Pancreas (tissue), 10 donors: ENCODE data around the gene PON1. TPM values are rescaled to one million over a fixed set of nuclear protein-coding genes. Genes with fewer than 3 reads are reported as not detected.

ENCODE experiments used
- ATAC-seq, 4 donors: fragments of 200-7000 bp; cut with Tn5 transposase; one replicate each; pipeline versions ENCODE4 v1.8.0 to v1.9.1; 2020; ENCODE audit warnings: mild to moderate bottlenecking in 4 of 4, moderate library complexity in 4 of 4
- DNase-seq, 6 donors: peaks; one replicate each; pipeline ENCODE4 v3.0.0-alpha.2; 2020
- FAIRE-seq: peaks from 2 replicates; lab custom pipeline; 2012; peaks lifted over from hg19 to GRCh38; lab: Jason Lieb, UNC
- H3K27ac ChIP-seq, 4 donors: fragments of 200-600 bp; sonication (generic); 1 replicate in 3 of 4; 2 replicates in 1 of 4; pipeline versions ENCODE4 v1.5.0 to v1.8.0; 2020
- H3K27me3 ChIP-seq, 4 donors: fragments of 200-600 bp; one replicate each; pipeline ENCODE4 v1.8.0; 2021
- H3K36me3 ChIP-seq, 3 donors: fragments of 200-600 bp; sonication (generic) in 1 of 3; one replicate each; pipeline versions ENCODE4 v1.5.0 to v1.8.0; 2020 to 2021
- H3K4me1 ChIP-seq, 3 donors: fragments of 200-600 bp; one replicate each; pipeline ENCODE4 v1.8.0; 2021
- H3K4me3 ChIP-seq, 4 donors: fragments of 200-600 bp; sonication (generic) in 2 of 4; one replicate each; pipeline versions ENCODE4 v1.5.0 to v1.8.0; 2020 to 2021
- H3K9me3 ChIP-seq, 4 donors: fragments of 200-600 bp; one replicate each; pipeline ENCODE4 v1.8.0; 2021
- CTCF ChIP-seq, 4 donors: fragments of 200-600 bp; sonication (generic) in 3 of 4; IDR thresholded peaks; one replicate each; pipeline versions ENCODE4 v1.5.0 to v1.8.0; 2021; ENCODE audit warnings: antibody characterized with exemption in 4 of 4
- WGBS, 2 donors: extraction: QIAGEN DNeasy Blood & Tissue Kit; methylation state at CpG; one replicate each; pipeline ENCODE4 v1.1.7; 2013; 5-methylcytosine and 5-hydroxymethylcytosine counted together
- intact Hi-C, 3 donors: fragments of 100-400 bp; cut with DNase I; formaldehyde crosslinking; loops; one replicate each; pipeline versions ENCODE4 v1.11.1 to v1.14.2; 2022
- polyA plus RNA-seq, 2 donors: library from polyadenylated mRNA; stranded (reverse); fragments of 200-250 nt; gene quantifications; one replicate each; pipeline ENCODE4 v1.2.3, GENCODE V29; 2013
- total RNA-seq, 6 donors: library from RNA; stranded (reverse); fragmentation: NEBNext Ultra II Directional in 4 of 6; extraction: Animal tissue kit (Norgen Biotek cat#: 25700) in 4 of 6; gene quantifications; one replicate each; pipeline versions ENCODE4 v1.2.1 to v1.2.4, GENCODE V29; 2021 to 2023
- donor health status: healthy with polysubstance abuse.
- donor health status: DM: no; HTN: no; CAD: no; lungs with moderate emphysema.
- donor health status: DM: no; HTN: no; CAD: no.
- donor health status: control.
- donor health status: control.
- donor health status: Bipolar disorder and iron deficiency.
- donor health status: DM: yes; HTN: yes; CAD: no.
- donor health status: DM: no; HTN: no; CAD: no.
- donor health status: DM: no; HTN: no; CAD: no.
- donor health status: DM: yes; HTN: yes; CAD: no.

Gene PON1
- total RNA-seq = under 1 TPM in 3 of 6 donors, not detected in 3; 0.35 to 0.64 (median 0.51) TPM
- under 1 TPM; 0.26 to 0.61 TPM for polyA plus RNA-seq

- Histone ChIP-seq H3K4me1 (no peaks in the 10 kb centered on the region), H3K9me3 (no peaks in the 10 kb centered on the region), H3K36me3 (no peaks in the 10 kb centered on the region), H3K27ac (no peak within 1 kb of the TSS), H3K27me3 (no peaks in the 10 kb centered on the region), H3K4me3 (no peak within 1 kb of the TSS)
- peak in 3 of 6 donors; percentile 7 to 56 (median 55) for DNase-seq
- no peak for FAIRE-seq
- 13 to 30% methylated on average over 19 to 20 of the region's 20 CpGs for WGBS, 2 donors
- intact Hi-C loops = no loop called here
- no peak for TF ChIP-seq CTCF (IDR thresholded peaks at IDR 0.05)
- peak in 2 of 4 donors; percentile 75 to 81 for ATAC-seq
Measured at GRCh38 chr7:95324431-95324830, at the start of gene PON1. Gene PON1, minus strand, starts transcription at chr7:95324532. Its CDS starts 57 bp downstream, at chr7:95324475.

- no peak for ATAC-seq
Measured at GRCh38 chr7:95373323-95373722, 49.0 kb upstream of the PON1 start.

GRCh38 chr7:95368235-95368634, 43.9 kb upstream of the PON1 start:
- intact Hi-C loops = no loop called here
- DNase-seq (no peak), FAIRE-seq (no peak), ATAC-seq (no peak)
- Histone ChIP-seq H3K4me1 (no peaks in the 10 kb centered on the region), H3K4me3 (no peak overlapping the region), H3K27ac (no peak overlapping the region), H3K9me3 (no peaks in the 10 kb centered on the region), H3K36me3 (no peaks in the 10 kb centered on the region), H3K27me3 (no peaks in the 10 kb centered on the region)
- 83 to 85% methylated on average over 3 of the region's 3 CpGs for WGBS, 2 donors
- TF ChIP-seq CTCF (IDR thresholded peaks at IDR 0.05) = no peak

More at GRCh38 chr7:95373323-95373722, 49.0 kb upstream of the PON1 start:
- no peak overlapping the region for H3K27ac ChIP-seq
- no peak for FAIRE-seq
- H3K9me3 ChIP-seq = no peaks in the 10 kb centered on the region
- no peak for TF ChIP-seq CTCF (IDR thresholded peaks at IDR 0.05)
- H3K4me3 ChIP-seq = no peak overlapping the region
- intact Hi-C loops = no loop called here
- DNase-seq = no peak
- no peaks in the 10 kb centered on the region for H3K27me3 ChIP-seq
- WGBS, 2 donors = 78 to 87% methylated on average over 4 of the region's 4 CpGs
- no peaks in the 10 kb centered on the region for H3K36me3 ChIP-seq
- H3K4me1 ChIP-seq = no peaks in the 10 kb centered on the region

GRCh38 chr7:95367606-95368005, 43.3 kb upstream of the PON1 start:
- H3K27ac ChIP-seq = no peak overlapping the region
- ATAC-seq (no peak), DNase-seq (no peak), FAIRE-seq (no peak)
- no peaks in the 10 kb centered on the region for H3K4me1 ChIP-seq
- H3K4me3 ChIP-seq = no peak overlapping the region
- no peaks in the 10 kb centered on the region for H3K36me3 ChIP-seq
- H3K9me3 ChIP-seq = no peaks in the 10 kb centered on the region
- no peaks in the 10 kb centered on the region for H3K27me3 ChIP-seq
- no peak for TF ChIP-seq CTCF (IDR thresholded peaks at IDR 0.05)
- intact Hi-C loops = no loop called here
- 87 to 95% methylated on average over 1 of the region's 1 CpG for WGBS, 2 donors

- WGBS, 2 donors = 86 to 92% methylated on average over 1 of the region's 1 CpG
- TF ChIP-seq CTCF (IDR thresholded peaks at IDR 0.05) = no peak
- ATAC-seq (no peak), DNase-seq (no peak), FAIRE-seq (no peak)
- no peak overlapping the region for H3K4me3 ChIP-seq
- intact Hi-C loops = no loop called here
- no peaks in the 10 kb centered on the region for H3K27me3 ChIP-seq
- H3K36me3 ChIP-seq = no peaks in the 10 kb centered on the region
- H3K27ac ChIP-seq = no peak overlapping the region
- no peaks in the 10 kb centered on the region for H3K4me1 ChIP-seq
- no peaks in the 10 kb centered on the region for H3K9me3 ChIP-seq
Measured at GRCh38 chr7:95365151-95365550, 40.8 kb upstream of the PON1 start.
